Fibroblast of upper back skin (primary cell): ENCODE measurements around the gene BACH2.
"Not testable (repeated sequence)": the region's sequence is repeated elsewhere in the genome, so short reads cannot be mapped to it uniquely, and the experiment has no call there.

Experiments
- DNase-seq: peaks from one replicate; pipeline ENCODE4 v3.0.0-alpha.2; 2013

Gene BACH2

DNA sequence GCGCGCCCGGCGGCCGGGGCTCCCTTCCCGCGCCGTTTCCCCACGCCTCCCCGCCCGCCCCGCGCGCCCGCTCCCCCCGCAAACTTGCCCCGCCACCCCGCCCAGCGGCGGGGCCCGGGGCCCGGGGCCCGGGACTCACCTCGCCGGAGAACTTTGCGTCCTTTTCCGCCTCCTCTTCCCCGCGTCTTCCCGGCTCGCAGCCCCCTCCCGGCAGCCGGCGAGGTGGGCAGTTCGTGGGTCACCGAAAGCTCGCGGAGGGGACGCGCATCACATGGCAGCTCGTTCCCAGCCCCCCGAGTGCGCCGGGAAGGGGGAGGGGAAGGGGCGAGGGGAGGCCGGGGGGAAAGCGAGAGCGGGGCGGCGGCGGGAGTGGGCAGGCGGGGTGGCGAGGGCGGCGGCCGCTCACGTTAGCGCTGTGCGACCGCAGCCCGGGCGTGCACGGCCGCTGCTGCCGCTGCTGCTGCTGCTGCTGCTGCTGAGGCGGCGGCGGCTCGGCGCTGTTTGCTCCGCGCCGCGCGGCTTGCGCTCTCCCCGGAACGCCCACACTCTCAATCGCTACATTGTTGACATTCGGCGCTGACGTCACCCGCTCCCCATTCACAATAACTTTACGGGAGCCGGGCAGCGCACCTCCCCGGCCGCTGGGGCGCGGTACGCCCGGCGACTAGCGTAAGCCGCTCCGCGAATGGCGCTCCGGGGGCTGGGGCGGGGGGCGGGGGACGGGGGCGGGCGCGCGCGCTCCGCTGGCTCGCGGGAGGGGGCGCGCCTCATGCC lies at the start of gene BACH2:
BACH2 (minus strand) TSS at position 503 of the 774 bp plus-strand sequence. CDS start 287,999 bp downstream, outside the sequence.
- peak; percentile 89 for DNase-seq

DNA sequence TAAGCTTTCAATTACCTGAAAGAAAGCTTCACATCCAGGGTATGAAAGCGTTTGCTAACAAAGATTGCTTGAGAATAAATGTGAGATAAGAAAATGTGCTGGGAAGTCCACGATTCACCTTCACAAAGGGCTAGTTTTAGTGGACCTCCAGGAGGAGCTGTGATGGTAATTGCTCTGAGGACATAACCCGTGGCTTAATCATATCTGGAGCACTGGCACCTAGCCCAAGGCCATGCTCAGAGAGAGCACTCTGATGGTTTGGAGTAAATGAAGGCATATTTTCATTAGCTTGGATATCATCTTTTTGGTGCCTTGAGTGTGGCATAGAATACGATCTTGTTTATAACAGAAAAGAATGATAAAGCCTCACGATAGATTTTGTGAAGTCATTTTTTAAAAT lies 46.9 kb upstream of the BACH2 start:
- peak; percentile 67 for DNase-seq

DNA sequence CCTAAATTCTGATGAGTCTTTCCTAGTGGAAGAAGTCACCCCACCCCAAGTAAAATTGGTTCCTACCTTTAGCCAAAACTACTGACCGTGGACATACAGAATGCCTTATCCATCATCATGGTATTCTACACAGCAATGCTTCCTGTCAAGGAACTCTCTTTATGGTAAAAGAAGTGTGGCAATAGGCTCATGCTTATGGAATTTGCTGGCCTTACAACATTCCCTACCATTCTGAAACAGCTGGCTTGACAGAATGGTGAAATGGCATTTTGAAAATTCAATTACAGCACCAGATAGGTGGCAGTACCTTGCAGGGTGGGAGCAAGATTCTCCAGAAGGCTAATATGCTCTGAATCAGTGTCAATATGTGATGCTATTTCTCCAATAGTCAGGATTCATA lies 41.8 kb upstream of the BACH2 start:
- DNase-seq: peak; percentile 57

DNA sequence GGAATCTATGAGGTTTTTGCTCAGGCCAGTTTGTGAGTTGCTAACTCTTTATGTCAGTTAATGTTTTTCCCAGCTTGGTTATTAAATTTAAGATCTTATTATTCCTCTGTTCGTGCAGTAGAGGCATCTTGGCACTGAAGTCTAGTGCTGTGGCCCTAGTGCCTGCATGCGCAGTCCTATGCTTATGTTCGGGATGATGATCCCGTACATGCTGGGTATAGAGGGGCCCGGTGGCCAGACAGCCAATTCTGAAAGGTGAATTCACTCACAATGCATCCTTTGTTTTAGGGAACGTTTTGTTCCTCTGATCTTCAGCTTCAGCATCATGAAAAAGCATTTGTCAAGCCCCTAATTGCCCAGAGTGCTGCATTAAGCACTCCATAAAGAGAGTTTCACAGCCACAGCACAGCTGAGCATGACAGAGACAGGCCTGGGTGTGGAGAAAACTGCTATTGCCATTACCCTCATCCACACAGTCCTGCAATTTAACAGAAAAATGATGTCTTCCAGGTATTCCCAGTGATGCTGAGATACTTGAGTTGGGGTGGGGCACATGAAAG lies 39.8 kb upstream of the BACH2 start:
- DNase-seq: no peak

DNA sequence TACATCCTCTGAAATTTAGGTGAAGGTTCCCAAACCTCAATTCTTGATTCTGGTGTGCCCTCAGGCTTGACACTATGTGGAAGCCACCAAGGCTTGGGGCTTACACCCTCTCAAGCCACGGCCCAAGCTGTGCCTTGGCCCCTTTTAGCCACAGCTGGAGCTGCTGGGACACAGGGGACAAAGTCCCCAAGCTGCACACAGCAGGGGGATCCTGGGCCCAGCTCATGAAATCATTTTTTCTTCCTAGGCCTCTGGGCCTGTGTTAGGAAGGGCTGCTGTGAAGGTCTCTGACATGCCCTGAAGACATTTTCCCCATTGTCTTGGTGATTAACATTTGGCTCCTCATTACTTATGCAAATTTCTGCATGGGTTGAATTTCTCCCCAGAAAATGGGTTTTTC lies 37.3 kb upstream of the BACH2 start:
- no peak for DNase-seq

DNA sequence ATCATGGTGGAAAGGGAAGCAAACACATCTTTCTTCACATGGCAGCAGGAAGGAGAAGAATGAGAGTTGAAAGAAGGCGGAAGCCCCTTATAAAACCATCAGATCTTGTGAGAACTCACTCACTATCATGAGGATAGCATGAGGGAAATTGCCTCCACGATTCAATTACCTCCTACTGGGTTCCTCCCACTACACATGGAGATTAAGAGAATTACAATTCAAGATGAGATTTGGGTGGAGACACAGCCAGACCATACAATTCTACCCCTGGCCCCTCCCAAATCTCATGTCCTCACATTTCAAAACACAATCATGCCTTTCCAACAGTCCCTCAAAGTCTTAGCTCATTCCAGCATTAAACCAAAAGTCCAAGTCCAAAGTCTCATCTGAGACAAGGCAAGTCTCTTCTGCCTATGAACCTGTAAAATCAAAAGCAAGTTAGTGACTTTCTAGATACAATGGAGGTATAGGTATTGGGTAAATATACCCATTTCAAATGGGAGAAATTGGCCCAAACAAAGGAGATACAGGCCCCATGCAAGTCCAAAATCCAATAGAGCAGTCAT lies 36.4 kb upstream of the BACH2 start:
- not testable (repeated sequence) for DNase-seq

DNA sequence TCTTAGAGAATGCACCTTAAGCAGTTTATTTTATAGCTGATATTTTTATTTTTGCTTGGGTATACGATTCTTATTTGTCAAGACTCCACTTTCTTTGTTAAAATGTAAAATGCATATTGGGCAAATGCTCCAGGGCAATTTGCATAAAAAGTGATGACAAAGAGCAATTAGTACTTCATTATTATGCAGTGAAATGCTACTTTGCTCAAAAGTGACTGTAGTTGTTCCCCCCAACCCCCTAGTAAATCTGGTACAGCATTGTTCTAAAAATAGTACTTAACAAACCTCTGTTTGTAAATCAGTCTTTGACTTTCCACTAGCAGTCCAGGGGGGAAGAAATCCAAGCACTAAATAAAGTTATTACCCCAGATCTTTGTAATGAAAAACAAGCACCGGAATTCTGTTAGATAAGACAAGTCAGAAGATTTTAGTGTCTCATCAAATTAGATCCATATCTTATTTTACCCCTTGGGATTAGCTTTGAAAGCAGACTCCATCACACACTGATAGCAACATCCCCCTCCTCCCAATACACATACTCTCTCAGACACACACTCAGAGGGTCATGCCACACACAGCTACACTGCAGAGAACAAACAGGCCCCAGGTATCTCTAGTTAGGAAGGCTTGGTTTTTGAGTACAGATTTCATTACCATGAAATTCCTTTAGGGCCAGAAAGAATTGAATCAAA lies 32.9 kb upstream of the BACH2 start:
- DNase-seq: no peak

DNA sequence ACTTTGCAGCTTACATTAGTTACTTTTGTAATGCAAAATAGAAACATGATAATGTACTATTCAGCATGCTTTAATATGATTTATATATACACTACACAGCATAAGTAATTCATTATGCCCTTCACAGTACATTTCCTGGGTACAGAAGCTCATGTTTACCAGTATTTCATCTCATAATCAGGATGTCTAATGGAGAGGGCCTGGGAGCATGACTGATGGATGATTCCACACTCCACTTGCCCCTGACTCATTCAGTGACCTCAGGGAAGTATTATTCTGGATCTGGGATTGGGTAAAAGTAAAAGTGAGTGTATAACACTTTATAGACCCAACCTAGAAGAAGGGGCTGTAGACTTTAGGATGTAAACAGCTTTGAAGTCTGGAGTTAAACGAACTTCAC lies 31.4 kb upstream of the BACH2 start:
- peak; percentile 39 for DNase-seq

DNA sequence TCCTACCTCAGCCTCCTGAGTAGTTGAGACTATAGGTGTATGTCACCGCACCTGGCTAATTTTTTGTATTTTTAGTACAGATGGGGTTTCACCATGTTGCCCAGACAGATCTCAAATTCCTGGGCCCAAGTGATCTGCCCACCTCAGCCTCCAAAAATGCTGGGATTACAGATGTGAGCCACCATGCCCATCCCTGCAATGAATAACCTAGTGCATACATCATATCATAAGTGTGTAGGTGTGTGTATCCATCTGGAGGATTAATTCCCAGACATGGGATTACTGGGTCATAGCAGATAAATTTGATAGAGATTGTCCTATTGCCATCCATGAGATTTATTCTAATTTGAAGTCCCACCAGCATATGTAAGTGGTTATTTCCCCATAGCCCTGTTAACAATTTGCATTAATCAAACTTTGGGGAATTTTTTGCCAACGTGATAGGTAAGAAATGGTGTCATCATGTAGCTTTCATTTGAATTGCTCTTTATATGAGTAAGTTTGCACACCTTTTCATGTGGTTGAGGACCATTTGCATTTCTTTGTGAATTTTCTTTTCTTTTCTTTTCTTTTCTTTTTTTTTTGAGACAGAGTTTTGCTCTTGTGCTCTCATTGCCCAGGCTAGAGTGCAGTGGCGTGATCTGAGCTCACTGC lies 29.9 kb upstream of the BACH2 start:
- no peak for DNase-seq

DNA sequence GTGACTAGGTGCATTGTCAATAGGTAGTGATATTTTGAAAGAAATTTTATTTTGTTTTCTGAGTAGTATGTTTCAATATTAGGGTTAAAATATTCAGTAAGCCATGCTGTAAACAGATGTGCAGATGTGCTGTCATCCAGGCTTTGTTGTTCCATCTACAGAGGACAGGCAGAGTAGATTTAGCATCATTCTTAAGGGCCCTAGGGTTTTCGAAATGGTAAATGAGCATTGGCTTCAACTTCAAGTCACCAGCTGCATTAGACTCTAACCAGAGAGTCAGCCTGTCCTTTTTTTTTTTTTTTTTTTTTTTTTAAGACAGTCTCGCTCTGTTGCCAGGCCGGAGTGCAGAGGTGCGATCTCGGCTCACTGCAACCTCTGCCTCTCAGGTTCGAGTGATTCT lies 27.1 kb upstream of the BACH2 start:
- no peak for DNase-seq

DNA sequence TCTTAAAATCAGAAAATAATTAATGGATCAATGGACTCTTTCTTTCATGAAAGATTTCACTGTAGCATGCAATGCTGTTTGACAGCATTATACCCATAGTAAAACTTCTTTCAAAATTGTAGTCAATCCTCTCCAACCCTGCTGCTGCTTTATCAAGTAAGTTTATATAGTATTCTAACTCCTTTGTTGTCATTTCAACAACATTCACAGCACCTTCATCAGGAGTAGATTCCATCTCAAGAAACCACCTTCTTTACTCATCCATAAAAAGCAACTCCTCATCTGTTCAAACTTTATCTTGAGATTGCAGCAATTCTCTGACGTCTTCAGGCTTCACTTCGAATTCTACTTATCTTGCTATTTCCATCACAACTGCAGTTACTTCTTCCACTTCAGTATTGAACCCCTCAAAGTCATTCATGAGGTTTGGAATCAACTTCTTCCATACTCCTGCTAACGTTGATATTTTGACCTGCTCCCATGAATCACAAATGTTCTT lies 26.4 kb upstream of the BACH2 start:
- no peak for DNase-seq

DNA sequence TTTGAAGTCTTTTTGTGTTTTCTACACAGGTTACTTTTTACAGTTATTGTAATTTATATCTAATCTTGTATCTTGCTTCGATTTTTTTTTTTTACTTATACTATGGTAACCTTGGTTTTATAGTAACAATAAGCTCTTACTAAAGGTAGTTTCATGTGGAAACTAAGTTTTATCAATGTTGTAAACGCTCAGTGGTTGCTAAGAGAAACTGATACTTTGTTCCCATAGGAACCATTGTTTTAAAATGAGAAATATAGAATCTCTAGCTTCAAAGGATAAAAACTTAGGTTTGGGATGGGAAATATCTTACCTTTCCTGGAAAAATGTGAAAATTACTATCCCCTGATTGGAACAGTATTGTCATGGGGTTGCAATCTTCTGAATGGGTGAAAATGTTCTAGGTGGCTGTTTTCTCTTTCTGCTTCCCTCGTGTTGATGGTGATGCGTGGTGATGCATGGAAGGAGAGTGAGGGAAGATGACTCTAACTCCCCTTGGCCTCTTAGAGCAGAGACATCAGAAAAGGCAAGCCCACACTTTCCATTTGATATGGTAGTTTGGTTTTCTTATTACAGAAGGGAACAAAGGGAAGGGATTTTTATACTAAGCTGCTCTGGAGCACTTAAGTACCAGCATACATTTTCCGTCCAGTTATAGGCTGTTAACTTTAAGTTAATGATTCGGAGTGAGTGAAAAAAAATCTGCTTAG lies 23.5 kb upstream of the BACH2 start:
- no peak for DNase-seq

DNA sequence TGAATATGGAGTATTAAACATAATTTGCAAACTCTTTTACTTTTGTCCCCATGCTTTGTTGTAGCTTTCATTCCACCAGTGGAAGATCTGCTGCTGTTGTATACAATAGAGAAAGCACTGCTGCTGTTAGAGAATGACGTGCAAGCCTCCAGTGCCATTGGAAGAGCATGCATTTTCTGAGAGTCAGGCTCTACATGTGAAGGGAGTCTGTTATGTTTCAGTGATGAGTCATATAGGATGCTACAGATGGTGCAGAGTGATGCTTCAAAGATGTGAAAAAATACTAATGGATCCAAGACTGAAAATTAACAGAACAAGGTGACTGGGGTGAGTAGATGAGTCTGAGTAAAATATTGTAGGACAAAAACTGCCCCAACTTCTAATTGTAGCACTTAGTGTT lies 22.4 kb upstream of the BACH2 start:
- DNase-seq: peak; percentile 70

DNA sequence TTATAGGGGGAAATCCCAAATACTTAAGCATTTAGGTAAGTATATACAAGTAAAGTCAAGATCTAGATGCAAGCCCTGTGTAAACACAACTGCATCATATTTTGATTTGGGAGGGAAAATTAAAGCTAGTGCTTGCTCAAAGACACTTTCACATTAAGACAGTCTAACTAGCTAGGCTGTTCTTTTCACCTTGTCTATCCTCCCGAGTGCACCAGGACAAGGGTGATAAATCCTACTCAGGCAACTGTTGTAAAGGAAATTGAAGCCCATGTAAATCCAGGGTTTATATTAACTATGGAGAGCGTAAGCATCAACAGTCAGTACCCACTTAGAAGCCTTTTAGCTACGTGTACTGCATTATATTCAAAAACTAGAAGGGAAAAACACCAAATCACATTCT lies 19.3 kb upstream of the BACH2 start:
- no peak for DNase-seq

DNA sequence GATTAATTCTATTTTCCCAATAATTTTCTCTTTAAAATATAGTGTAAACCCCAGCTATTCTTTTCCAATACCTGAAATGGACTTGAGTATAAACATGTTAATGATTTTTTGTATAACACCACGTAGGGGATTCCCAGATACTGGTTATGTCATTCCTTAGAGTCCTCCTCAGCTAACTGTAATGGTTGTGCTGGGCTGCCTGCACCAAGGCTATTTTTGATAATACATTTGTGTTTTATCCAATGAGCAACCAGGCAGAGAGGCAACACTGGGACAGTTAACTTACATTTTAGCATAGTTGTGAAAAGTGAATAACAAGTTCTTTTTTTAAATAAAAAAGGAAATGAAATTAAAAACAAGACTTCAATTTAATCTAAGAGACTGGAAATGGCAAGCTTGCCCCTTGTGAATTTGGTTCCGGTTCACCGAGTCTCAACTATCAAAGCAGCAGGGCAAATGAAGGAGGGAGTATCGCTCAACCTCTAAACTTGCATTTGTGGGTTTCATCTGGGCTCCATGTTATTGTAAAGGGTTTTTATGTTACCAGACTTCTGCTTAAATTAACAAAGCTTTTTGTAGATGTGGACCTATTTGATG lies 18.8 kb upstream of the BACH2 start:
- no peak for DNase-seq

DNA sequence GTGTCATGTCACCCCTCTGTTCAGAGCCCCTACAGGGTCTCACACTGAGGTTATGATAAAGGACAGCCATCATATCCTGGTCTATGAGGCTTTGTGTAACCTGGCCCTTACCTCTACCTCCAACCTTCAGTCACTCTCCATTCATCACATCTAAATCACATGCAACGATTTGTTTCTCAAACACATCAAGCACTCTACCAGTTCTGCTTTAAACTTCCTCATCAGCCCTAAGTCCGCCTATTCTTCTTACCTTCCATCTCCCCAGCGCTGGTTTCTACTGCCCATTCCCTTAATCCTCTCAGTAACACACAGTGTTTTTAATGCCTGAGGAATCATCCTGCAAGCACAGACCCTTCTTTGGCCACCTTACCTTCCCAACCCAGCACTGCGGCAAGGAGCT lies 17.9 kb upstream of the BACH2 start:
- no peak for DNase-seq

DNA sequence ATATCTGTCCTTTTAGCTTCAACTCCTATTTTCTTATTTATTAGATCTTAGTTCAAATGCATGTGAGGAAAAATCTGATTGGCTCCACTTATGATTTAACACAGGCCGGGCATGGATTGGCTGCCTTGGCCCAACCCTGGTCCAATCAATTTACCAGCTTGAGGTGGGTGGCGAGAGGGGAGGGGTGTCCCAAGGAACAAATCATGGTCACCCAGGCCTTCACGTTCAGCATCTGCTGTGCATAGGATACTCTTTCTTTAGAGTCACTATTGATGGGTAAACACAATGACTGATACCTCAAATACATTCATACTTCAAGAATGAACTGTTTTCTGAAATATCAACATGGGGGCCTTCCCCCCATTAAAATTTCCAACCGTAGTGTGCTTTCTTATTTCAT lies 14.9 kb upstream of the BACH2 start:
- no peak for DNase-seq

DNA sequence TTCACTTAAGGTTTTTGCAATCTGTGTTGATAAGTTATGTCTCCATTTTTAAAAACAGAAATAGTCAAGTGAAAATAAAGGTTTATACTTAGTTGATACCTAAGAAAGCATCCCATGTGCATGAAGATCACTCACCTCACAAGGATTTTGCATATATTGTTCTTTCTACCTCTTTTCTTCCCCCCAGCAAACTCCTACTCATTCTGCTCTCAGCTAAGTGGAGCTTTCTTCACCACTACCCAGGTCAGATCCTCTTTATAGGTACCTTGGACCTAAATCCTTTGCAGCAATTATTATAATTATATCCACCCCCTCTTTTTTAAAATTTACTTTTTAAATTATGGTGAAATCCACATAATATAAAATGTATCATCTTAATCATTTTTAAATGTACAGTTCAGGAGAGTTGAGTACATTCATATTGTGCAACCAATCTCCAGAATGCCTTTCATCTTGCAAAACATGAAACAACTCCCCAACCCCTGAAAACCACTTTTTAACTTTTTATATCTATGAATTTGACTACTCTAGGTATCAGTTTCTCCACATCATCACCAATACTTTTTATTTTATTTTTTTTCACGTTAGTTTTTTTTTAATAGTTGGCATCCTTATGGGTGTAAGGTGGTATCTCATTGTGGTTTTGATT lies 9.3 kb upstream of the BACH2 start:
- no peak for DNase-seq

DNA sequence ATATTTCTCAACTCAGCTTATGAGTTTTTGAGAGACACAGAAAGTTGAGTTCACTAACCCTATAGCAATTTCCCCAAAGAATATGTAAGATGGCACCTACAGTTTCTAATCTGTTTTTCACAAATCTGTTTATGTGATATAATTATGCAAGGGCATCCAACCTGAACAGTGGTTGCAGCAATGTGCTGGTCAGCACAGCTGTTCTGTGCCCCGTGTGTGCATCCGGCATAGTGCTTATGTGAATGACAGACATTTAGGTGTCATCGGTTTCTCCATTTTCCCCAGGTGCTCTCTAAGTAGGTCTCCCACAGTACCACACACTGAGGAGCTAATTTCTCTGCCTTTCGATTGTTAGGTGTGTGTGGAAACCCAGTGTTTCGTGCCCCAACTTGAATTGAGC lies 7.7 kb upstream of the BACH2 start:
- no peak for DNase-seq

DNA sequence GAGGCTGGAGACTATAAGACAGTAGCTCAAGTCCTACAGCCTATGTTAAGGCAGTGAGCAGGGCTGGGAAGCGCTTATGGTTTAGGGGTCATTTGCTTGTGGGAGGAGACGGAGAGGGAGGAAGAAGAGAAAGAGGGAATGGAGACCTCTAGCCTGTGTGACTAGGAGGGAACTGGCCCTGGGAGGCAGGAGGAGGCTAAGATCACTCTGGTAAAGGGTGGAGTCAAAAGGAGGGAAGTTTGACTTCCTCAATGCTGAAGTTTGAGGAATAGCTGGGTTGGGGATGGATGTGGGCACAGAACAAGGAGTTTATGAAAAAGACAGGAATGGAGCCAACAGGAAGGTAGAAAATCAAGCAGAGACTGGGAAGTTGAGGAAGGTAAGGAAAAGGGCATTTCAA lies 6.4 kb upstream of the BACH2 start:
- DNase-seq: no peak

DNA sequence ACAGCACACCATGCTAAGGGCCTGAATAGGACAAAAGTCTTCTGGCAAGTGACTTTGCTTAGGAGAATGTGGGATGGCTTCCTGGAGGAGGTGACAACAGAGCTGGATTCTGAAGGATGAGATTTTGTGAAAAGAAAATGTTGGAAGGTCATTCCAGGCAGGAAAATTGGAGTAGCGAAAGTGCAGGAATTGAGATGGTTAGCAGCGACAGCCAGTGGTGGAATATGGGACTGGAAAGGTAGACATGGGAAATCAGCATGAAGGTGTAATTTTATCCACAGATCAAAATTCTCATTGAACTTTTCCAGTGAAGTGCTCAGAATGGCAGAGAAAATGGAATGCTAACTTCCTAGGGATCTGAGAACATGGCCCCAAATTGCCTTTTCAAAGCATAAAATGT lies 5.7 kb upstream of the BACH2 start:
- no peak for DNase-seq

DNA sequence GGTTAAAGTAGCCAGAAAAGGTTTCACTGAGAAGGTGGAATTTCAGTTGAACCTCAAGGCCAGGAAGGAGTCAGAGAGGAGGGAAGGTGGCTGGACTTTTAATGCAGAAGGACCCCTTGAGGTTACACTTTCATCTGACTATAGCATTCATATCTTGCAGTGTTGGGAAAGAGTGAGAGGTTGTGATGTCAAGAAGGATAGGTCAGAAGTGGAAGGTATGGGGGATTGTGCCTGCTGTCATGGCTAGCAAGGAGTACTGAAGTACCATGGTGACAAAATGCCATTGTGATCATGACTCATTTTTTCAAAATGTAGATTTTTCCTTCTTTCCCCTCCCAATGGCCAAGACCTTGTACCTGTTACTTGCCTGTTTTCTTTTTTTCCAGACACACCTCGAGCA lies 5.2 kb upstream of the BACH2 start:
- DNase-seq: no peak
